Activated CD8-positive, alpha-beta memory T cell treated with anti-CD3 and anti-CD28 coated beads, Interleukin-2, amount 50 U/mL, for 1 hour (primary cell): ENCODE results near the gene KRTCAP3.
"Not testable (repeated sequence)": the region's sequence is repeated elsewhere in the genome, so short reads cannot be mapped to it uniquely, and the experiment has no call there.

Source experiments
- DNase-seq: peaks from one replicate; pipeline ENCODE4 v3.0.0-alpha.2; 2020; ENCODE audit errors: extremely low read depth

KRTCAP3 gene

GRCh38 chr2:27441958-27442919 is at the start of gene KRTCAP3:
KRTCAP3 (plus strand) TSS chr2:27442381; CDS start chr2:27442413, 32 bp downstream.
- no peak for DNase-seq

GRCh38 chr2:27393225-27393624 is 49.0 kb upstream of the KRTCAP3 start:
- DNase-seq: no peak

GRCh38 chr2:27398962-27399361 is 43.2 kb upstream of the KRTCAP3 start:
- no peak for DNase-seq

GRCh38 chr2:27400348-27401135 is 41.6 kb upstream of the KRTCAP3 start:
- no peak for DNase-seq

GRCh38 chr2:27407798-27408491 is 34.2 kb upstream of the KRTCAP3 start:
- DNase-seq: no peak

GRCh38 chr2:27408601-27409320 is 33.4 kb upstream of the KRTCAP3 start:
- no peak for DNase-seq

- DNase-seq: peak; percentile 78
Observed at GRCh38 chr2:27409321-27410073, 32.7 kb upstream of the KRTCAP3 start, which contains the start of gene PPM1G. PPM1G (minus strand) TSS chr2:27409591; CDS start chr2:27409422, 169 bp downstream.

- DNase-seq: no peak
Observed at GRCh38 chr2:27412419-27413152, 29.6 kb upstream of the KRTCAP3 start.

GRCh38 chr2:27416151-27416550 is 26.0 kb upstream of the KRTCAP3 start:
- no peak for DNase-seq

- no peak for DNase-seq
Observed at GRCh38 chr2:27420996-27421395, 21.2 kb upstream of the KRTCAP3 start.

GRCh38 chr2:27421660-27422250 is 20.4 kb upstream of the KRTCAP3 start:
- no peak for DNase-seq

- DNase-seq: no peak
Observed at GRCh38 chr2:27422958-27423357, 19.2 kb upstream of the KRTCAP3 start.

GRCh38 chr2:27425039-27425438 is 17.1 kb upstream of the KRTCAP3 start:
- not testable (repeated sequence) for DNase-seq

- no peak for DNase-seq
Observed at GRCh38 chr2:27427863-27428212, 14.3 kb upstream of the KRTCAP3 start.

- DNase-seq: peak; percentile 56
Observed at GRCh38 chr2:27428213-27428977, 13.8 kb upstream of the KRTCAP3 start, which contains the start of gene NRBP1. NRBP1 (plus strand) TSS chr2:27428631; CDS start chr2:27433274, 4,643 bp downstream.

- DNase-seq: no peak
Observed at GRCh38 chr2:27428978-27429541, 13.1 kb upstream of the KRTCAP3 start.

GRCh38 chr2:27431395-27431794 is 10.8 kb upstream of the KRTCAP3 start:
- DNase-seq: no peak

- DNase-seq: no peak
Observed at GRCh38 chr2:27435628-27436027, 6.6 kb upstream of the KRTCAP3 start.
